NCI-H2107 treated with DMSO at 0.1 percent for 48 hours (cell line): ENCODE results near the gene FCHSD1.

ENCODE experiments used
- DNase-seq: peaks from one replicate; lab custom pipeline; 2025; ENCODE audit not compliant: unreplicated experiment; lab: John Stamatoyannopoulos, UW

The FCHSD1 gene

DNA sequence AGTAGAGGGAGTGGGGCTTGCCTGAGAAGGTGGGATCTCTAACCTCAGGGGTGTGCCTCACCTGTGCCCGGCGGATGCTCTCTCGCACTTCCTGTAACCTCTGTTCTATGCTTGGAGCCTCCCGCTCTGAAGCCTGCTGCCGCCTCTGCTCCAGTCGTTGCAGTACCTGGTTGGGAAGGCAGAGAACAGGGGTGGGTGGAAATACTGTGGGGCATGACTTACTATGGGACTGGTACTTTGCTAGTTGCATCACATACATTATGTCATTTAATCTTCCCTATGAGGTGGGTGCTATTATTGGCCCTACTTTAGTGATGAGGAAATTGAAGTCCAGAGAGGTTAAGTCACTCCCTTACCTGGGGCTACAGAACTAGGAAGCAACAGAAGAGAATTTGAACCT is 5.2 kb downstream of the FCHSD1 start:
- DNase-seq, result no peak

DNA sequence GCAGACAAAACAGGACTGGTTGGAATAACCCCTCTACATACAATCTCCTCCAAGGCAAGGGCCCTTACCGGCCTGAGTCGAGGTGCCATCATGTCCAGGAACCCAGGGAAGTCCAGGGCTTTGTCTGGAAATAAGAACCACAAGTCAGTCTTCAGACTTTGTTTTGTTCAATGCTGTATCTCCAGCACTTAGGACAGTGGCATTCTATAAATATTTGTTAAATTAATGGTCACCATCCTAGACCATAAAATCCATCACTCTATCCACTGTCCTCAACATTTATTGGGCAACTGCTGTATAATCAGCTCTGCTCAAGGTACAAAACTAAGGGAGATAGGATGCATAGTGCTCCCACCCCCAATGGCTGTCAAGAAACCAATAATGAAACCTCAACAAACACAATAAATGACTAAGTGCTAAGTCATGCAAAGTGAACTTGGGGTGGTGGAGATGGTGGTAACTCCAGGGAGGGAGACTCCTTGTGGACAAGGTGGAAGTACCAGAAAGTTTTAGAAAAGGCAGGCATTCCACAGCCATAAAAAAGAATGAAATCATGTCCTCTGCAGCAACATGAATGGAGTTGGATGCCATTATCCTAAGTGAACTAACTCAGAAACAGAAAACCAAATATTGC is 9.5 kb downstream of the FCHSD1 start:
- no peak for DNase-seq

DNA sequence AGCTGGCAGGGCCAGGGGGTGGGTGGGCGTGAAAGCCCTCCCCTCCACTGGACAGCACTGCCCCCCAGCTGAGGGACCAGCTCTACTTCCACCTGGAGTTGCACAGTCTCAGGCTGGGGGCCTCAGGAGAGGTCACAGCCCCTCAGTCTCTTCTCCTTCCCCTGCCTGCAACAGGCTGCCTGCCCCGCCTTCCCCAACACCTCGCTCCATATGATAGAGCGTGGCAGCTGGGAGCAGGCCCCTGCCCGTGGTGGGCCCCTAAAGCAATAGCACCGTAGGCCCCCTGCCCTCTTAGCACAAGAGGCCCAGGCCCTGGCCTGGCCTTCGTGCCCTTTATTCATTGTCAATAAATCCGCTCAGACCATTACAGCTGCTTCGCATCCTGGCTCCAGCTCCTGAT is 10.5 kb downstream of the FCHSD1 start:
- DNase-seq, result no peak

DNA sequence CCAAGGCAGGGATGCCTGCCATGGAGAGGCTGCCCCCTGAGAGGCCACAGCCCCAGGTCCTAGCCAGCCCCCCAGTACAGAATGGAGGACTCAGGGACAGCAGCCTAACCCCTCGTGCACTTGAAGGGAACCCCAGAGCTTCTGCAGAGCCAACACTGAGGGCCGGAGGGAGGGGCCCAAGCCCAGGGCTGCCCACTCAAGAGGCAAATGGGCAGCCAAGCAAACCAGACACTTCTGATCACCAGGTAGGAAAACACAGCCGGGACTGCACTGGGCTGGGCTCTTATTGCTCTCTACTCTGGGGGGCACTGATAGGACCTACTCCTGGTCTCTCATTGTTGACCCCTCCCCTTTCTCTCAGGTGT is 11.2 kb downstream of the FCHSD1 start:
- DNase-seq, result no peak

DNA sequence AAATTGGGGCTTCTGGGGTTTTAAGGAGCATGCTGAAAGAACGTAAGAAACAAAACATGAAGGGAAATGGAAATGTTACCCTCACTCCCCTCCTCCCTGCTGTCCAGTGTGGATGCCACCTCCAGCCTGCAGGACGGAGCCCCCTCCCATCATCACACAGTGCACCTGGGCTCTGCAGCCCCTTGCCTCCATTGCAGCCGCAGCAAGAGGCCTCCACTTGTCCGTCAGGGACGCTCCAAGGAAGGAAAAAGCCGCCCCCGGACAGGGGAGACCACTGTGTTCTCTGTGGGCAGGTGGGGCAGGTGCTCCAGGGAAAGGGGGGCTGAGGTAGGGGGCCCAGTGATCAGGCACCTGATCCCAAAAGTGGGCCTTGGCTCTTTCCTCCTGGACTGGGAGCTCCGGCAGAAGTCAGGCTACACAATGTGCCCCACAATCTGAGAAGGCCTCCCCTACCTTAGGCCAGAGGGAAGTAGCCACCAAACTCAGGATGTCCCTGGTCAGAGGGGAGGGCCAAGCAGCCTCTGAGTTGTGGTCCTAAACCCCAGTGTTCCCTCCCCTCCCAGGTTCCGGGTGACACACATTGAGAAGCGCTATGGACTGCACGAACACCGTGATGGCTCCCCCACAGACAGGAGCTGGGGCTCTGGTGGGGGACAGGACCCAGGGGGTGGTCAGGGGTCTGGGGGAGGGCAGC is 11.7 kb downstream of the FCHSD1 start:
- no peak for DNase-seq

DNA sequence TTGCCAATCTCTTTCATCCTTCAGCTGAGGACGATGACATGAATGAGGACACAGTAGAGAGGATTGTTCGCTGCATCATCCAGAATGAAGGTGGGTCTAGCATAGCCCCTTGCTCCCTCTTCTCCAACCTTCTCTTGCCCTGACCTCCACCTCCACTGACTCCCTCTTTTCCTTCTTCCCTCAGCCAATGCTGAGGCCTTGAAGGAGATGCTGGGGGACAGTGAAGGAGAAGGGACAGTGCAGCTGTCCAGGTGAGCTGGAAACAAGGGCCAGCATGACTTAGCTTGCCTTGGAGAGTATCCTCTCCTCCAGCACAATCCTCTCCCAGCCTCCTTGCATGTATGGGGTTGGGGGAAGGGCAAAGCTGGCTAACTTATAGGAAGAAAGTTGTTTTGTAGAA is 12.4 kb downstream of the FCHSD1 start:
- no peak for DNase-seq

DNA sequence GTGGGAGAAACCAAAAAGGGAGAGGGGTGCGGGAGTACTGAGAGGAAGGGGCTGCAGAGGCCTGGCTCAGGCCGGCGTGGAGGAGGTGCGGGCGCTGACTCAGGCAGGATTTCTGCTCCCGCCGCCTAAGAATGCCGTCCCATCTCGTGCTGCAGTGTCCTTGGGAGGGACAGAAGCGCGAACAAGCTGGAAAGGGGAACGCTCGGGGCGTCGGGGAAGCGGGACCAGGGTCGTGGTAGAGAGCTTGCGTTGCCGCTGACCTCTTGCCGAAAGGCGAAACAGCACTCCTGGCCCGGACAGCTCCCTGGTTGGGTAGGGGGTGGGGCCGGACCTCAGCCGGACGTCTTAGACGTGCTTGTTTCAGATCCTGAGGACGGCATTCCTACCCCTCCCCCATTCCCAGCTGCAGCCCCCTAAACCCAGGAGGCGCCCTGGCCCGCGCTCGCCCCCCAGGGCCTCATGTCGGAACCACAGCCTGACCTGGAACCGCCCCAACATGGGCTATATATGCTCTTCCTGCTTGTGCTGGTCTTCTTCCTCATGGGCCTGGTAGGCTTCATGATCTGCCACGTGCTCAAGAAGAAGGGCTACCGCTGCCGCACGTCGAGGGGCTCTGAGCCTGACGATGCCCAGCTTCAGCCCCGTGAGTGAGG is 13.3 kb downstream of the FCHSD1 start:
- no peak for DNase-seq

DNA sequence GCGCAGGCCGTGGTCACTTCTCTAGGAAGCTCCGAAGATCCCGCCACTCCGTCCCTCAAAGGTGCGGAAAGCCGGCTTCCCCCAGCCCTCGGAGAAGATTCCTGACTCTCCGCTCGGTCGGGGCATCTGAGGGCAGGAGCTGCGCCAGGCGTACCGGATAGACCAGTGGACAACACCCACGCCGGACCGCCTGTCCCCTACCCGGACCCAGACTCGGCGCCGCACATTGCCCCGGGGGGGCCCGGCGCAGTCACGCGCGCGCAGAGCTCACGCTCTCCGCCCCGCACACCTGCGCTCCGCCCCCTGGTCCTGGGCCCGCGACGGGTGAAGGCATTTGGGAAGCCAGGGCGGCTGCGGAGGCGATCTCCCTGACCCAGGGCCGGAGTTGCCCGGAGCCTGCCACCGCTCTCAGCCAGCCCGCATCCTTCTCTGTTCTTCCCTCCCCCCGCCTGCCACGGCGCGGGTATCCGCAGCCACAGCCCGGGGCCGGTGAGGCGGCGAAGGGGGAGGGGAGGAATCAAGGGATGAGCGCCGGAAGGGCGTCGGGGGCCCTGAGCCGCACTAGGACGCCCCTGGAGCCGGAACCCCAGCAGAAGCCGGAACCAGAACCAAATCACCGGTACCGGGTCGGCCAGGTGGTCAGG is 14.0 kb downstream of the FCHSD1 start:
- DNase-seq, result no peak

DNA sequence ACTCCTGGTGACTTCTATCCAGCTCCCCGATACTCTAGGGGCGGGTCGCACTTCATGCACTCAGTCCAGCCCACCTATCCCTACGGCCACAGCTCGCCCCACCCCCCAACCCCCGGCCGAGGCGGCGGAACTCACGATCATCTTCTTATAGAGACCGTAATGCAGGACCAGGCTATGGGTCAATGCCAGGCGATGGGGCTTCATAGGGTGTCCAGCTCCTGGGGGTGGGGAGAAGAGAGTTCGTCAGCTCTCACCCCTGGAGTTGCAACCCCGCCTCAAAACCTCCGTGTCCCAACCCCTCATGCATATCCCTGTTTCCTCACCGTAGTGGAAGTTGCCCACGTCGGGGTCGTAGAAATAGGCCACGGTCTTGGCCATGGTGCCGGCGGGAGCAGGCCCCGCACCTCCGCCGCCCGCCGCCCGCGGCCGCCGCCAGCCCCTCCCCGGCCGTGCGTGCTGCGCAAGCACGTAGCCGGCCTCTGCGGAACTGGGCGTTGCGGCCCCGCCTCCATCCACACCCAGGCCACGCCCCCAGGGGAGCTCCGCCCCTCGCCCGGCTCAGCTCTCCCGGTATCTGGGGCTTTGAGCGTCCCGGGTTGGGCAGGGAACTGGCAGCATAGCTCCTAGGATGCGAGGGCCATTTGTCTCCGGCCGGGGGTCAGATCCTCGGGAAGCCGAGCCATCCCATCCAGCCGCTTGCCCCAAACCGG is 14.7 kb downstream of the FCHSD1 start, which contains the start of the genes HDAC3 and RELL2:
Gene HDAC3 (minus strand): TSS at position 437 of the 710 bp plus-strand sequence. CDS start 59 bp downstream, at position 378.
Gene RELL2 (plus strand): TSS at position 585 of the 710 bp plus-strand sequence. CDS start 1,229 bp downstream, outside the sequence.
- DNase-seq, result peak; percentile 49

DNA sequence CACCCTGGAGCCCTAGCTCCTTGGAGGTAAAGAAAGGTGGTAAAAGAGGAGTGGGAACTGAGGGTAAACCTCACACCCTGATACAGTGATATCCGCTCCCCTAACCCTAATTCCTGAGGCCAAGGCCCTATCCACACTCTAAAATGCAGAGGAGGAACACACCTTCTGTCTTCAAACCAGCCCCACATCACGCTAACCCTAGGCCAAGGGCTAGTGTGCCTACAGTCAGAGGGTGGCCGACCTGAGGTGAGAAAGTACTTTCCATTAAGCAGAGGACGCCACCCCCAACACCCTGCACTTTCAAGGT is 15.2 kb downstream of the FCHSD1 start:
- no peak for DNase-seq

DNA sequence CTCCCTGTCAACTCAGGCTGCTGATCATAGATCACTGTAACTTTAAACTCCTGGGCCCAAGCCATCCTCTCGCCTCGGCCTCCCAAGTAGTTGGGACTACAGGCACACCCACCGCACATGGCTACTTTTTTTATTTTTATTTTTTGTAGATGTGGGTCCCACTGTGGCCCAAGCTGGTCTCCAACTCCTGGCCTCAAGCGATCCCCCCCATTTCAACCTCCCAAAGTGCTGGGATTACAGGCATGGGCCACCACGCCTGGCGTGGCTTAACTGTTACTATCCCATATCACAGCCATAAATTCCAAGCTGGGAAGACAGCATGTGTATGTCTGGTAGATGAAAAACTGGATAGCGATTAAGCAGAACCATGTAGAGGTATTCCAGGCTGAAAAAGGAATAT is 15.6 kb downstream of the FCHSD1 start:
- DNase-seq, result no peak

DNA sequence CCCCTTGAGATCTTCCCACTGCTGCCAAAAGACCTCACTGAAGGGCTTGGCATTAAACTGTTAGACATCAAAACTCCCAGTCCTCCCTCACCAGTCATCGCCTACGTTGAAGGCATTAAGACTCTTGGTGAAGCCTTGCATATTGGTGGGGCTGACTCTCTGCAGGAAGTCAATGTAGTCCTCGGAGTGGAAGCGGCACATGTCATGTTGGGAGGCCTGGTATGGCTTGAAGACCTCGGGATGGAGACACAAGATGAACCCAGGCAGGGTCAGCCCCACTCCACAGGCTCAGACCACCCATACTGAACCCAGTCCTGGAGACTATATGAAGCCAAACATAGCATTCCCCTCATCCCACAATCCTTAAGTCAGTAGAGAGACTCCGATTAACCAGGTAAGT is 16.5 kb downstream of the FCHSD1 start:
- DNase-seq, result no peak

DNA sequence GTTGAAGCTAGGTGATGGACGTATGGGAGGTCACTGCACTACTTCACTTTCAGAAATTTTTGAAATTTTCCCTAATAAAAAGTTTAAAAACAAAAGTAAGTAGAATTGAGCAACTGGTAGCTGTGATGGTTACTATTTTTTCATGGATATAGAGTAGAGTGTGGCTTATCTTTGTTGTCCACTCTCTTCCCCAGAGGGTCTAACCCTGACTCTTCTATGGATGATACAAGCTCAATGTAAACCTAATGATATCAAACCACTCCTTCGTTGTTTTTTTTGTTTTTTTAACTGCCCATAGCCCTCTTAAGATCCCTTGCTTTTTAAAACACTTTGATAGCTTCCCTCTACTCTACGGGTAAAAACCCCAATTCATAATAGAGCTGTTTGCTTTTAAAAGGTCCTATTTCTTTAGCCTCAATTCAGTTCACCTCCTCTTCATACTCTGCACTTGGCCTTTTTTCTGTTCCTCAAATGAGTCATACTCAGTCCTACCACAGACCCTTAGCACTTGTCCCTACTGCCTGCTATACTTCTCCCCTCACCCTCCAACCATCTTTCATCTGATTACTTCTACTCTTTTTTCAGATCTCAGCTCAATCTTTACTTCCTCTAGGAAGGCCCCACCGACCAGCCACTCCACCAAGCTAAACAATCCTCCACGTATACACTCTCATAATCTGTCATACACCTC is 17.2 kb downstream of the FCHSD1 start:
- DNase-seq, result no peak

DNA sequence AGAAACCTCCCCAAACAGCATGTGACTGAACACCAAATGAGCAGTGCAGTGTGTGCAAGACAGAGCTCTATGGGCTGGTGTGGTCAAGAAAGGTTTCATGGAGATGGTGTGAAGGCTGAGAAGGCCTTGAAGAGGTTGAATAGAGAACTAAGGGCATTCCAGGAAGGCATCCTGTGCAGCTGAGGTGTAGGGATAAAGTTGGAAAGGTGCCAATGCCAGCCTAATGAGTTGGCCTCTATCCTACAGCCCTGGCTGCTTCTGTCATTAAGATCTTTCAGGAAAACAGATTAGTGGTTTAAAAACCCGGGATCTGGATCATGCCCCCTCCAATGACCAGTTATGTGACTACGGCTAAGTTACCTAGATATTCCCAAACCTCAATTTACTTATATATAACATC is 18.6 kb downstream of the FCHSD1 start:
- DNase-seq, result no peak

DNA sequence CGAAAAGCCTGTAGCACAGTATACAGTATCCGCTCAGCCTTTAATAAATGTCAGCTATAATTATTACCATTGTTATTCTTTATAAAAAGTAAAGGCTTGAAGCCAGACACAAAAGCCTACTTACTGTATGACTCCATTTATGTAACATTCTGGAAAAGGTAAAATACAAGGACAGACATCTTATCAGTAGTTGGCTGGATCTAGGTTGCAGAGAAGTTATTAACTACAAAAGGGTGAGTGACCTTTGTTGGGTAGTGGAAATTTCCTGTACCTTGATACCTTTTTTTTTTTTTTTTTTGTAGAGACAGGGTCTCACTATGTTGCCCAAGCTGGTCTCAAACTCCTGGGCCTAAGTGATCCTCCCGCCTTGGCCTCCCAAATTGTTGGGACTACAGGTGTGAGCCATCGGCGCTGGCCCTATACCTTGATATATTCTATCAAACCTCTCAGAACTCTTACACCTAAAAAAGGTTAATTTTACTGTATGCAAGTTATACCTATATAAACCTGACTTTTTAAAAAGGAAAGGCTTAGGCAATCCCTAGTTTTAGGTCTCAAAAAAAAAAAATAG is 20.6 kb downstream of the FCHSD1 start:
- no peak for DNase-seq

DNA sequence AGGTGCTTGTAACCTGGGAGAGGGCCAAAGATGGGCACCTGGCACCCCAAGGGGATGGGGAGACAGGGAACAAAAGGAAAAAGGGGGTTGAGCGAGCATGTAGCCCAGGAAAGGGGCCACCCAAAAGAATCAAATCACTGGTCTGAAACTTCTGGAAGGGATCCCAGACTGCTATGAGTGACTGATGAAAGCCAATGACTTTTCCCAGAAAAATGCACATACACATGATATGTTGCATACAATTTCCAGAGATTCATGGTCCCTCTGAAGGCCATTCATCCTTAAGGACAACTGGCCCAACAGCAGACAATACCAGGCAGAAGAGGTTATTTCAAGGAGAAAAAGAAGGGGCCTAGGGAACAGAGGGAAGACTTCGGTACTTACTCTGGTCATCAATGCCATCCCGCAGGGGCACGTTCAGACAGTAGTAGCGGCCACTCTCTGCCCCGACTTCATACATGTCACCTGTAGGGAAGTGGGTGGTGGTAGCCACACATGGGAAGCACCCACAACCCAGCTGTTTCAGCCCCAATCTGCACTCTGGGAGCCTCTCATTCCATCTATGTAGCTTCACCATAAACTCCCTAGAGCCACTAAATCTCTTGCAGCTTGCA is 22.9 kb downstream of the FCHSD1 start:
- DNase-seq, result no peak

DNA sequence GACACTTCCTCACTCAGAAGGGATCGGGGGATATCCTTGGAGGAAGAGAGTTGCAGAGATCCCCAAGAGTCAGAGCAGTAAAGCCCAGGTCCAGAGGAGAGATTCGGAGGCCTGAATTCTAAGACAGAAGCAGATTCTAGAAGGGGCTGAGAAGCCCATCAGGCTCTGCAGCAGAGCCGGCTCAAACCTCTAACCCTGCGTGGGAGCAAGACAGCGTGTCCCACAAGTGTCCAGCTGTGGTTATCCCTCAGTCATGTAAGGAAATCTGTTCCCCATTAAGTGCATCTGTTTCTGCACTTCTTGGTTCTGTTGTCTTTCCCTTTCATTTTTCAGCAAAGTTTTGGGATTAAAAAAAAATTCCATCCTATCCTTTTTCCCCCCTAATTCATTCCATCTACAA is 27.6 kb downstream of the FCHSD1 start:
- DNase-seq, result no peak

DNA sequence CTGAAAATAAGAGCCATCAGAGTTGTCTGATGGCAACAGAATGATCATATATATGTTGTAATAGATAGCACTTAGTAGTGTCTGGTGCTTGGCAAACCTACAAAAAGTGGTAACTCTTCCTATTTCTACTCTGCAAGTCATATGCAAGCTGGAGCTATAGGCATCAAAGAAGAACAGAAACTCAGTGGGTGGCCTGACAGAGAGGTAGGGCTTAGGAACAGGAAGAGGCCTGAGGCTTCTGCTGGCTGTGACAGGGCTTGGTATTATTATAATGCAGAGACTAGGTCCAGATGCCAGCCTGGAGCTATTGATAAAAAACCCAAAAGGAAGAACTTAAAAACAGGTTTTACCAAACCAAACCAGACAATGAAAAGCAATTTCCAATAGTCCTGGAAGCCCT is 28.0 kb downstream of the FCHSD1 start:
- DNase-seq, result no peak

DNA sequence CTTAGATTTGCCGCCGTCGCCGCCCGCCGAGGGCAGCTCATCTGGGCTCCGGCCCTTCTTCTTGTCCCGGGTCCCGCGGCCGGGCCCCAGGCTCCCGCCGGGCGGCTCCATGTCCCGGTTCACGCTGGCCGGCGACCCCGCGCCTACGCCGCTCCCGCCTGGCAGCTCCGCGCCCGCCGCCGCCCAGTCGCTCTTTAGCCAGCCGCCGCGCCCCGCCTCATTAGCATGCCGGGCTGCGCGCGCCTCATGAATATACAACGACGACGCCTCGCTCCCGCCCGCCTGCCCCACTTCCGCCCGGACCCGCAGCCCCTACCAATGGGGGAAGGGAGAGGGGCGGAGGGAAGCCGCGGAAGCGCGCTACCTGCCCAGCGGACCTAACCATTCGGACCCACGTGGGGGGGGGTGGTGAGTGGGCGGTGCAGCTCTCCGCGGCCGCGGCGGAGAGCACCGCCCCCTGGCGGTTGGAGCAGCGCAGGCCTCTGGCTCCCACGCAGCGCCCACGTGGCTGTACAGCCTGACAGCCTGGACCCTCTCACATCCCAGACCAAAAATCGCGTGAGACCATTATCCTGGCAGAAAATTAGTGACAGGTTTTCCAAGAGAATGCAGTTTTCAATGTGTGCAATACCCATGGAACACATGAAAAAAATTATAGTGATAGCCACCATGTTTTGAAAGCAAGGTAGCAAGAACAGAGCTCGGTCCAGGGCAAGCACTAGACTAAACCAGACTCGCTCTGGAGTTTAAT is 32.2 kb downstream of the FCHSD1 start, which contains the start of gene DIAPH1:
Gene DIAPH1 (minus strand): TSS at position 197 of the 751 bp plus-strand sequence. CDS start 86 bp downstream, at position 111.
- peak; percentile 52 for DNase-seq
